DLD1 (cell line): ENCODE data around the gene GRAP.

Source experiments
- in situ Hi-C: cut with HindIII; loops from 2 replicates; pipeline ENCODE4 v1.10.0; 2017; ENCODE audit warnings: low sequenced_read_pairs

The GRAP gene

GRCh38 chr17:18987230-18987610 lies 59.5 kb downstream of the GRAP start:
- in situ Hi-C loops: no loop called here

GRCh38 chr17:18986541-18987229 lies 60.1 kb downstream of the GRAP start:
- in situ Hi-C loops: no loop called here

GRCh38 chr17:18985475-18985874 lies 61.3 kb downstream of the GRAP start:
- in situ Hi-C loops: no loop called here

- in situ Hi-C loops: no loop called here
Measured at GRCh38 chr17:18984273-18985114, 62.3 kb downstream of the GRAP start.

- in situ Hi-C loops: no loop called here
Measured at GRCh38 chr17:18981642-18982424, 64.9 kb downstream of the GRAP start.

GRCh38 chr17:18981335-18981641 lies 65.5 kb downstream of the GRAP start:
- in situ Hi-C loops: no loop called here

GRCh38 chr17:18980682-18981334 lies 65.9 kb downstream of the GRAP start:
- in situ Hi-C loops: no loop called here

GRCh38 chr17:18978655-18979054 lies 68.1 kb downstream of the GRAP start:
- in situ Hi-C loops: no loop called here

- in situ Hi-C loops: no loop called here
Measured at GRCh38 chr17:18978050-18978449, 68.7 kb downstream of the GRAP start.

GRCh38 chr17:18977646-18978045 lies 69.1 kb downstream of the GRAP start:
- in situ Hi-C loops: no loop called here

- in situ Hi-C loops: no loop called here
Measured at GRCh38 chr17:18977021-18977420, 69.7 kb downstream of the GRAP start.

GRCh38 chr17:18976201-18976600 lies 70.6 kb downstream of the GRAP start:
- in situ Hi-C loops: no loop called here

- in situ Hi-C loops: no loop called here
Measured at GRCh38 chr17:18975597-18975996, 71.2 kb downstream of the GRAP start.

GRCh38 chr17:18974407-18975149 lies 72.2 kb downstream of the GRAP start:
- in situ Hi-C loops: no loop called here

GRCh38 chr17:18971801-18972200 lies 75.0 kb downstream of the GRAP start:
- in situ Hi-C loops: no loop called here
